ENCODE data around the gene IRX4. TPM values are rescaled to one million over a fixed set of nuclear protein-coding genes. Genes with fewer than 3 reads are reported as not detected.

The IRX4 gene
- total RNA-seq, 1 donor from 2014 or later, result not detected

Other genes with a start within 250 kb of the IRX4 start
- 45.9 and 64.7 TPM in 2 replicates for gene MRPL36, start 83.1 kb downstream of the IRX4 start, total RNA-seq
- 71.9 and 92.5 TPM in 2 replicates for gene NDUFS6, start 81.5 kb downstream of the IRX4 start, total RNA-seq

All from glomerular endothelial cell (primary cell).